ENCODE results near the gene RP2. TPM values are rescaled to one million over a fixed set of nuclear protein-coding genes. Genes with fewer than 3 reads are reported as not detected.

Gene RP2
- total RNA-seq, 1 experiment from 2014 or later, result 5.1 TPM

DNA sequence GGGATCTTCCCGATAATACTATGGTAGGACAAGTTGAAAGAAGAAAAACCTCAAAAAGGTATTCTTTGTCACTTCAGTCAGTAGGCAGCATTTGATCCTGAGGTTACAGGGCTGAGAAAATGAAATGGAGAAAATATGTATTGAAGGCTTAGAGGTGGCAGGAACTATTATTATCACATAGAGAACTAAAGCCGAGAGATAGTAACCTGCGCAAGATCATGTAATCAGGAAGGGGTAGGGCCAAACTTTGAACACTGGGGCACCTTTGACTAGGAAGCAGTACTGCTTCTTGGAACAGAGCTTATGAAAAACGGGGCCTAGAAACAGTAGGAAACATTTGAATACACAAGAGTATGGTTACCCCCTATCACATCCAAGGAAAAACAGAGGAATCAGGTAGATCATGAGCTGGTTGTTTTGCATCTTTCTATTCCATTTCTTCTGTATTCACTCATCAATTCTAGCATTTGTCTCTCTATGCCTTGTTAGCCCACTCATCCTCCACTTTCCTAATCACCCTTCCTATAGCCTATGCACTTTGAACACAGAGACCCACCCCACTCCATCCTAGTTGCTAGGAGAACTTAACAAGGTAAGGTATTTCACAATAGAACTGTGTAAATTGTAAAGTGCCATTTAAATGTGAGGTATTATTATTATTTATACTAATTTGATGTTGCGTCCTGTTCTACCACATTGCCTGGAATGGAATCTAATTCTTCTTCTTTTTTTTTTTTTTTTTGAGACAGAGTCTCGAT is 43.3 kb upstream of the RP2 start:
- H3K4me1 Mint-ChIP-seq, result peaks cover 12 to 19% of the 10 kb centered on the region in 2 experiments
- Histone ChIP-seq H3K4me1 (ENCODE audit: insufficient read depth, low read length) (0 out of 2 replicates have a peak, but pooled peaks cover 5% of the 10 kb centered on the region), H3K79me2 (ENCODE audit: insufficient read depth, low read length) (no peaks in the 10 kb centered on the region), H3K23ac (ENCODE audit: insufficient read length, low read depth, low read length) (no peak overlapping the region), H3K14ac (ENCODE audit: insufficient read depth, low read length) (no peak overlapping the region), H3K56ac (ENCODE audit: insufficient read length, low read depth, low read length) (no peak overlapping the region), H2AFZ (ENCODE audit: low read length) (no peak overlapping the region), H3K23me2 (ENCODE audit: insufficient read length, low read depth, low read length, poor library complexity, severe bottlenecking) (no peaks in the 10 kb centered on the region), H3K18ac (ENCODE audit: insufficient read length, low read depth, low read length) (no peak overlapping the region), H2BK120ac (ENCODE audit: low read depth, low read length, poor library complexity, severe bottlenecking) (no peak overlapping the region), H3K27me3 (ENCODE audit: insufficient read depth, low read length) (no peaks in the 10 kb centered on the region), H2BK20ac (ENCODE audit: low read depth, low read length, poor library complexity, severe bottlenecking) (no peak overlapping the region), H2AK5ac (ENCODE audit: insufficient read length, low read length) (no peak overlapping the region), H3K9me3 (ENCODE audit: control insufficient read depth, low read depth, low read length) (no peaks in the 10 kb centered on the region), H4K5ac (ENCODE audit: insufficient read length, low read depth, low read length) (no peak overlapping the region), H3K9ac (ENCODE audit: extremely low read depth, insufficient read length, low read length) (no peak overlapping the region), H2BK12ac (ENCODE audit: insufficient read length, low read depth, low read length) (no peak overlapping the region), H4K8ac (replicated peaks; ENCODE audit: insufficient read length, low read depth, low read length) (no peak overlapping the region), H3K4ac (ENCODE audit: low read depth, low read length) (no peak overlapping the region), H4K20me1 (ENCODE audit: control insufficient read depth, insufficient read depth, insufficient read length) (no peaks in the 10 kb centered on the region), H4K91ac (ENCODE audit: insufficient read length, low read depth, low read length) (no peak overlapping the region), H3K4me2 (ENCODE audit: insufficient read depth, insufficient read length, low read length) (no peak overlapping the region), H3K27ac (ENCODE audit: insufficient read length, low read depth, low read length) (no peak overlapping the region), H3T11ph (ENCODE audit: low read length) (no peak overlapping the region), H3K79me1 (ENCODE audit: insufficient read depth, low read depth, low read length, poor library complexity, severe bottlenecking) (no peaks in the 10 kb centered on the region), H2BK5ac (ENCODE audit: insufficient read length, low read length) (no peak overlapping the region), H2BK15ac (ENCODE audit: low read depth, low read length) (no peak overlapping the region)
- peaks cover 59% of the 10 kb centered on the region in 2 experiments for H3K9me3 Mint-ChIP-seq
- H3K4me3 Mint-ChIP-seq, result no peak overlapping the region
- H3K36me3 Mint-ChIP-seq (ENCODE audit: insufficient read depth in 1 of 3, low read depth in 3 of 3), result no peaks in the 10 kb centered on the region; a peak in 2 of 7 replicates
- no peak for DNase-seq
- WGBS (ENCODE audit: extremely low coverage, insufficient read length, low lambda C conversion rate), result no CpG with 5 or more reads among the region's 6 CpGs
- no peak overlapping the region; a peak in 1 of 7 replicates for H3K27ac Mint-ChIP-seq
- peaks cover 1% of the 10 kb centered on the region; the same call in 1 of the 2 replicates for H3K27me3 Mint-ChIP-seq (ENCODE audit: low read depth)
- TF ChIP-seq, protein P1, sequence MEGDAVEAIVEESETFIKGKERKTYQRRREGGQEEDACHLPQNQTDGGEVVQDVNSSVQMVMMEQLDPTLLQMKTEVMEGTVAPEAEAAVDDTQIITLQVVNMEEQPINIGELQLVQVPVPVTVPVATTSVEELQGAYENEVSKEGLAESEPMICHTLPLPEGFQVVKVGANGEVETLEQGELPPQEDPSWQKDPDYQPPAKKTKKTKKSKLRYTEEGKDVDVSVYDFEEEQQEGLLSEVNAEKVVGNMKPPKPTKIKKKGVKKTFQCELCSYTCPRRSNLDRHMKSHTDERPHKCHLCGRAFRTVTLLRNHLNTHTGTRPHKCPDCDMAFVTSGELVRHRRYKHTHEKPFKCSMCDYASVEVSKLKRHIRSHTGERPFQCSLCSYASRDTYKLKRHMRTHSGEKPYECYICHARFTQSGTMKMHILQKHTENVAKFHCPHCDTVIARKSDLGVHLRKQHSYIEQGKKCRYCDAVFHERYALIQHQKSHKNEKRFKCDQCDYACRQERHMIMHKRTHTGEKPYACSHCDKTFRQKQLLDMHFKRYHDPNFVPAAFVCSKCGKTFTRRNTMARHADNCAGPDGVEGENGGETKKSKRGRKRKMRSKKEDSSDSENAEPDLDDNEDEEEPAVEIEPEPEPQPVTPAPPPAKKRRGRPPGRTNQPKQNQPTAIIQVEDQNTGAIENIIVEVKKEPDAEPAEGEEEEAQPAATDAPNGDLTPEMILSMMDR (conservative IDR thresholded peaks at IDR 0.05), result no peak

Data from H9 (cell line).